HK-2 (cell line): ENCODE results near the gene POLR3E.
A peak's percentile ranks its signal among the peaks of the same experiment; 100 is the strongest.
"Not testable (repeated sequence)": the region's sequence is repeated elsewhere in the genome, so short reads cannot be mapped to it uniquely, and the experiment has no call there.

Experiments used
- DNase-seq: peaks from one replicate; pipeline ENCODE4 v3.0.0-alpha.2; 2018; ENCODE audit not compliant: unreplicated experiment

Gene POLR3E

GRCh38 chr16:22366371-22366770 lies 69.2 kb downstream of the POLR3E start:
- no peak for DNase-seq

- no peak for DNase-seq
Observed at GRCh38 chr16:22366889-22367288, 69.7 kb downstream of the POLR3E start.

GRCh38 chr16:22368200-22368826 lies 71.1 kb downstream of the POLR3E start:
- DNase-seq, result not testable (repeated sequence)

- no peak for DNase-seq
Observed at GRCh38 chr16:22369221-22369811, 72.1 kb downstream of the POLR3E start.

- DNase-seq, result no peak
Observed at GRCh38 chr16:22370038-22370820, 73.0 kb downstream of the POLR3E start.

- no peak for DNase-seq
Observed at GRCh38 chr16:22372882-22373661, 75.9 kb downstream of the POLR3E start.

- peak; percentile 25 for DNase-seq
Observed at GRCh38 chr16:22373662-22374310, 76.6 kb downstream of the POLR3E start.

- peak; percentile 95 for DNase-seq
Observed at GRCh38 chr16:22374311-22375116, 77.3 kb downstream of the POLR3E start, which contains the start of gene CDR2. TSS of gene CDR2 (minus strand) at chr16:22374619. CDS start at chr16:22374309, 310 bp downstream.

- no peak for DNase-seq
Observed at GRCh38 chr16:22375117-22375962, 78.1 kb downstream of the POLR3E start.

GRCh38 chr16:22375963-22376640 lies 78.9 kb downstream of the POLR3E start:
- DNase-seq, result no peak

- DNase-seq, result no peak
Observed at GRCh38 chr16:22379656-22380055, 82.4 kb downstream of the POLR3E start.

- DNase-seq, result no peak
Observed at GRCh38 chr16:22380529-22380928, 83.3 kb downstream of the POLR3E start.

- no peak for DNase-seq
Observed at GRCh38 chr16:22381392-22381791, 84.2 kb downstream of the POLR3E start.

GRCh38 chr16:22383827-22384226 lies 86.6 kb downstream of the POLR3E start:
- no peak for DNase-seq
